ENCODE data around the gene ODF4. TPM values are rescaled to one million over a fixed set of nuclear protein-coding genes. Genes with fewer than 3 reads are reported as not detected.
"Not testable (repeated sequence)": the region's sequence is repeated elsewhere in the genome, so short reads cannot be mapped to it uniquely, and the experiment has no call there.

Gene ODF4
- total RNA-seq, 1 donor from 2014 or later: not detected

- no peak for DNase-seq (ENCODE audit: low read depth)
Observed at GRCh38 chr17:8324923-8325322, 14.7 kb upstream of the ODF4 start.

GRCh38 chr17:8326511-8327302, 12.9 kb upstream of the ODF4 start:
- DNase-seq (ENCODE audit: low read depth): peak; percentile 18

GRCh38 chr17:8327303-8327649, 12.4 kb upstream of the ODF4 start:
- no peak for DNase-seq (ENCODE audit: low read depth)

GRCh38 chr17:8332128-8332527, 7.5 kb upstream of the ODF4 start:
- no peak for DNase-seq (ENCODE audit: low read depth)

GRCh38 chr17:8332688-8333087, 7.0 kb upstream of the ODF4 start:
- DNase-seq (ENCODE audit: low read depth): peak; percentile 71

- DNase-seq (ENCODE audit: low read depth): peak; percentile 19
Observed at GRCh38 chr17:8333281-8333680, 6.4 kb upstream of the ODF4 start.

GRCh38 chr17:8337802-8338752, 1.6 kb upstream of the ODF4 start:
- no peak for DNase-seq (ENCODE audit: low read depth)

- no peak for DNase-seq (ENCODE audit: low read depth)
Observed at GRCh38 chr17:8338753-8339140, 893 bp upstream of the ODF4 start.

GRCh38 chr17:8341456-8341855, 1.8 kb downstream of the ODF4 start:
- no peak for DNase-seq (ENCODE audit: low read depth)

- DNase-seq (ENCODE audit: low read depth): no peak
Observed at GRCh38 chr17:8345052-8345690, 5.5 kb downstream of the ODF4 start.

GRCh38 chr17:8345951-8346665, 6.5 kb downstream of the ODF4 start:
- no peak for DNase-seq (ENCODE audit: low read depth)

- not testable (repeated sequence) for DNase-seq (ENCODE audit: low read depth)
Observed at GRCh38 chr17:8347001-8347400, 7.4 kb downstream of the ODF4 start.

GRCh38 chr17:8350339-8350738, 10.7 kb downstream of the ODF4 start:
- DNase-seq (ENCODE audit: low read depth): no peak

GRCh38 chr17:8353736-8354135, 14.1 kb downstream of the ODF4 start:
- no peak for DNase-seq (ENCODE audit: low read depth)

GRCh38 chr17:8354236-8354635, 14.6 kb downstream of the ODF4 start:
- DNase-seq (ENCODE audit: low read depth): no peak

GRCh38 chr17:8357910-8358309, 18.3 kb downstream of the ODF4 start:
- DNase-seq (ENCODE audit: low read depth): no peak

- peak; percentile 65 for DNase-seq (ENCODE audit: low read depth)
Observed at GRCh38 chr17:8359769-8360168, 20.1 kb downstream of the ODF4 start.

GRCh38 chr17:8360260-8360659, 20.6 kb downstream of the ODF4 start:
- DNase-seq (ENCODE audit: low read depth): no peak

GRCh38 chr17:8360751-8361150, 21.1 kb downstream of the ODF4 start:
- no peak for DNase-seq (ENCODE audit: low read depth)

- DNase-seq (ENCODE audit: low read depth): peak; percentile 49
Observed at GRCh38 chr17:8362651-8363332, 23.2 kb downstream of the ODF4 start.

- no peak for DNase-seq (ENCODE audit: low read depth)
Observed at GRCh38 chr17:8365143-8365542, 25.5 kb downstream of the ODF4 start.

All from myocyte (in vitro differentiated cells).